ENCODE data around the gene PELO. TPM values are rescaled to one million over a fixed set of nuclear protein-coding genes. Genes with fewer than 3 reads are reported as not detected.

The PELO gene
- total RNA-seq, 2 experiments from 2014 or later: 41.8 to 63.4 TPM

GRCh38 chr5:52757527-52757926 lies 30.2 kb upstream of the PELO start:
- no peak for ATAC-seq
- H3K27me3 Mint-ChIP-seq: no peaks in the 10 kb centered on the region
- CTCF ChIA-PET: no interaction called here
- peaks cover 5% of the 10 kb centered on the region for H3K36me3 Mint-ChIP-seq
- H3K27ac Mint-ChIP-seq: no peak overlapping the region
- H3K4me3 Mint-ChIP-seq: no peak overlapping the region
- no peak for DNase-seq
- H3K9me3 Mint-ChIP-seq (ENCODE audit: low read depth): peaks cover 3% of the 10 kb centered on the region
- H3K4me1 Mint-ChIP-seq: peaks cover 14% of the 10 kb centered on the region

GRCh38 chr5:52758014-52758413 lies 29.7 kb upstream of the PELO start:
- Mint-ChIP-seq H3K36me3 (peaks cover 5% of the 10 kb centered on the region), H3K9me3 (ENCODE audit: low read depth) (peaks cover 3% of the 10 kb centered on the region), H3K27ac (no peak overlapping the region), H3K4me3 (no peak overlapping the region), H3K27me3 (no peaks in the 10 kb centered on the region), H3K4me1 (peaks cover 15% of the 10 kb centered on the region)
- CTCF ChIA-PET: interaction anchor here (1.9 kb wide), 1 partner anchor 13 kb away, joined by 5 read pairs; no protein-coding TSS in a partner anchor
- DNase-seq (no peak), ATAC-seq (no peak)

GRCh38 chr5:52759331-52759730 lies 28.4 kb upstream of the PELO start:
- Mint-ChIP-seq H3K4me3 (no peak overlapping the region), H3K4me1 (peaks cover 5% of the 10 kb centered on the region), H3K9me3 (ENCODE audit: low read depth) (peaks cover 3% of the 10 kb centered on the region), H3K36me3 (peaks cover 9% of the 10 kb centered on the region), H3K27me3 (no peaks in the 10 kb centered on the region), H3K27ac (no peak overlapping the region)
- no peak for DNase-seq
- CTCF ChIA-PET: interaction anchor here (1.2 to 1.9 kb wide), 3 partner anchors 14 to 156 kb away, joined by 3 to 5 read pairs (median 3); partner anchors contain the start of genes ITGA1 and PELO
- ATAC-seq: no peak

- Mint-ChIP-seq H3K4me1 (peaks cover 7% of the 10 kb centered on the region), H3K27me3 (no peaks in the 10 kb centered on the region), H3K9me3 (ENCODE audit: low read depth) (peaks cover 3% of the 10 kb centered on the region), H3K36me3 (peaks cover 15% of the 10 kb centered on the region), H3K27ac (no peak overlapping the region), H3K4me3 (no peak overlapping the region)
- CTCF ChIA-PET: no interaction called here
- DNase-seq (no peak), ATAC-seq (no peak)
These were observed 26.9 kb upstream of the PELO start for GRCh38 chr5:52760695-52761366.

- H3K4me3 Mint-ChIP-seq: no peak overlapping the region
- H3K9me3 Mint-ChIP-seq (ENCODE audit: low read depth): peaks cover 3% of the 10 kb centered on the region
- DNase-seq (no peak), ATAC-seq (no peak)
- CTCF ChIA-PET: interaction anchor here (1.6 to 2.3 kb wide), 3 partner anchors 9 to 21 kb away, joined by 4 to 8 read pairs (median 6); partner anchors contain the start of genes ITGA1 and PELO
- no peak overlapping the region for H3K27ac Mint-ChIP-seq
- H3K4me1 Mint-ChIP-seq: peaks cover 47% of the 10 kb centered on the region
- H3K36me3 Mint-ChIP-seq: peaks cover 25% of the 10 kb centered on the region
- peaks cover 3% of the 10 kb centered on the region for H3K27me3 Mint-ChIP-seq
These were observed 20.4 kb upstream of the PELO start for GRCh38 chr5:52767217-52767743.

- Mint-ChIP-seq H3K27ac (no peak overlapping the region), H3K9me3 (ENCODE audit: low read depth) (peaks cover 3% of the 10 kb centered on the region), H3K4me1 (peaks cover 52% of the 10 kb centered on the region), H3K4me3 (no peak overlapping the region), H3K27me3 (peaks cover 3% of the 10 kb centered on the region), H3K36me3 (peaks cover 25% of the 10 kb centered on the region)
- CTCF ChIA-PET: interaction anchor here (1.6 to 2.3 kb wide), 3 partner anchors 9 to 20 kb away, joined by 4 to 8 read pairs (median 6); partner anchors contain the start of genes ITGA1 and PELO
- DNase-seq: no peak
- no peak for ATAC-seq
These were observed 19.8 kb upstream of the PELO start for GRCh38 chr5:52767766-52768480.

- ATAC-seq (no peak), DNase-seq (no peak)
- Mint-ChIP-seq H3K27me3 (peaks cover 3% of the 10 kb centered on the region), H3K27ac (peak overlapping the region; percentile 29), H3K36me3 (peaks cover 22% of the 10 kb centered on the region), H3K9me3 (ENCODE audit: low read depth) (peaks cover 3% of the 10 kb centered on the region), H3K4me1 (peaks cover 60% of the 10 kb centered on the region), H3K4me3 (no peak overlapping the region)
- CTCF ChIA-PET: interaction anchor here (1.9 kb wide), 1 partner anchor 19 kb away, joined by 6 read pairs; the partner anchor contains the start of genes ITGA1 and PELO
These were observed 18.7 kb upstream of the PELO start for GRCh38 chr5:52769061-52769460.

GRCh38 chr5:52770287-52770939 lies 17.3 kb upstream of the PELO start:
- ATAC-seq (no peak), DNase-seq (no peak)
- Mint-ChIP-seq H3K27me3 (peaks cover 3% of the 10 kb centered on the region), H3K4me1 (peaks cover 71% of the 10 kb centered on the region), H3K4me3 (no peak overlapping the region), H3K27ac (peak overlapping the region; percentile 91), H3K36me3 (peaks cover 21% of the 10 kb centered on the region), H3K9me3 (ENCODE audit: low read depth) (peaks cover 3% of the 10 kb centered on the region)
- CTCF ChIA-PET: interaction anchor here (0.9 to 1.3 kb wide), 2 partner anchors 30 to 45 kb away, joined by 3 read pairs; no protein-coding TSS in a partner anchor

- H3K4me3 Mint-ChIP-seq: peak overlapping the region; percentile 46
- ATAC-seq (peak; percentile 89), DNase-seq (peak; percentile 81)
- H3K4me1 Mint-ChIP-seq: peaks cover 77% of the 10 kb centered on the region
- peak overlapping the region; percentile 91 for H3K27ac Mint-ChIP-seq
- CTCF ChIA-PET: interaction anchor here (0.9 to 1.3 kb wide), 3 partner anchors 31 to 61 kb away, joined by 3 read pairs; no protein-coding TSS in a partner anchor
- peaks cover 20% of the 10 kb centered on the region for H3K36me3 Mint-ChIP-seq
- peaks cover 3% of the 10 kb centered on the region for H3K9me3 Mint-ChIP-seq (ENCODE audit: low read depth)
- H3K27me3 Mint-ChIP-seq: peaks cover 3% of the 10 kb centered on the region
These were observed 16.2 kb upstream of the PELO start for GRCh38 chr5:52771343-52772039.

GRCh38 chr5:52772668-52773067 lies 15.0 kb upstream of the PELO start:
- CTCF ChIA-PET: interaction anchor here (1.0 to 4.6 kb wide), 6 partner anchors 15 to 79 kb away, joined by 3 to 14 read pairs (median 6); partner anchors contain the start of genes ITGA1 and PELO
- peaks cover 3% of the 10 kb centered on the region for H3K9me3 Mint-ChIP-seq (ENCODE audit: low read depth)

GRCh38 chr5:52773342-52773741 lies 14.4 kb upstream of the PELO start:
- ATAC-seq: no peak
- CTCF ChIA-PET: interaction anchor here (1.0 to 4.6 kb wide), 7 partner anchors 14 to 83 kb away, joined by 3 to 14 read pairs (median 5); partner anchors contain the start of genes ITGA1 and PELO
- no peak overlapping the region for H3K27ac Mint-ChIP-seq
- H3K36me3 Mint-ChIP-seq: peaks cover 18% of the 10 kb centered on the region
- peaks cover 69% of the 10 kb centered on the region for H3K4me1 Mint-ChIP-seq
- no peak for DNase-seq
- no peak overlapping the region for H3K4me3 Mint-ChIP-seq
- peaks cover 3% of the 10 kb centered on the region for H3K27me3 Mint-ChIP-seq
- H3K9me3 Mint-ChIP-seq (ENCODE audit: low read depth): peaks cover 3% of the 10 kb centered on the region

More at GRCh38 chr5:52772668-52773067, 15.0 kb upstream of the PELO start:
- ATAC-seq: no peak
- DNase-seq: no peak
- peaks cover 75% of the 10 kb centered on the region for H3K4me1 Mint-ChIP-seq
- H3K36me3 Mint-ChIP-seq: peaks cover 17% of the 10 kb centered on the region
- peak overlapping the region; percentile 91 for H3K27ac Mint-ChIP-seq
- H3K27me3 Mint-ChIP-seq: peaks cover 3% of the 10 kb centered on the region
- no peak overlapping the region for H3K4me3 Mint-ChIP-seq

- H3K4me3 Mint-ChIP-seq: peak overlapping the region; percentile 38
- CTCF ChIA-PET: interaction anchor here (1.5 to 4.6 kb wide), 6 partner anchors 22 to 141 kb away, joined by 4 to 14 read pairs (median 6); no protein-coding TSS in a partner anchor
- DNase-seq (no peak), ATAC-seq (no peak)
- peaks cover 21% of the 10 kb centered on the region for H3K36me3 Mint-ChIP-seq
- H3K27ac Mint-ChIP-seq: peak overlapping the region; percentile 62
- H3K9me3 Mint-ChIP-seq (ENCODE audit: low read depth): peaks cover 3% of the 10 kb centered on the region
- peaks cover 66% of the 10 kb centered on the region for H3K4me1 Mint-ChIP-seq
- H3K27me3 Mint-ChIP-seq: peaks cover 3% of the 10 kb centered on the region
These were observed 13.7 kb upstream of the PELO start for GRCh38 chr5:52774005-52774410.
